Measurements from ENCODE around the gene MACROD2.

Gene MACROD2

GRCh38 chr20:15619341-15619740, 1624.0 kb downstream of the MACROD2 start:
- Histone ChIP-seq H3K4me1 (no peaks in the 10 kb centered on the region), H2AFZ (no peak overlapping the region)
- TF ChIP-seq, protein P1, sequence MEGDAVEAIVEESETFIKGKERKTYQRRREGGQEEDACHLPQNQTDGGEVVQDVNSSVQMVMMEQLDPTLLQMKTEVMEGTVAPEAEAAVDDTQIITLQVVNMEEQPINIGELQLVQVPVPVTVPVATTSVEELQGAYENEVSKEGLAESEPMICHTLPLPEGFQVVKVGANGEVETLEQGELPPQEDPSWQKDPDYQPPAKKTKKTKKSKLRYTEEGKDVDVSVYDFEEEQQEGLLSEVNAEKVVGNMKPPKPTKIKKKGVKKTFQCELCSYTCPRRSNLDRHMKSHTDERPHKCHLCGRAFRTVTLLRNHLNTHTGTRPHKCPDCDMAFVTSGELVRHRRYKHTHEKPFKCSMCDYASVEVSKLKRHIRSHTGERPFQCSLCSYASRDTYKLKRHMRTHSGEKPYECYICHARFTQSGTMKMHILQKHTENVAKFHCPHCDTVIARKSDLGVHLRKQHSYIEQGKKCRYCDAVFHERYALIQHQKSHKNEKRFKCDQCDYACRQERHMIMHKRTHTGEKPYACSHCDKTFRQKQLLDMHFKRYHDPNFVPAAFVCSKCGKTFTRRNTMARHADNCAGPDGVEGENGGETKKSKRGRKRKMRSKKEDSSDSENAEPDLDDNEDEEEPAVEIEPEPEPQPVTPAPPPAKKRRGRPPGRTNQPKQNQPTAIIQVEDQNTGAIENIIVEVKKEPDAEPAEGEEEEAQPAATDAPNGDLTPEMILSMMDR (IDR thresholded peaks at IDR 0.05): no peak

GRCh38 chr20:15619816-15620215, 1624.5 kb downstream of the MACROD2 start:
- Histone ChIP-seq H3K4me1 (no peaks in the 10 kb centered on the region), H3K36me3 (ENCODE audit: control insufficient read depth, insufficient read depth, low read length) (no peaks in the 10 kb centered on the region), H3K27me3 (ENCODE audit: control insufficient read depth, insufficient read depth, low read length) (no peaks in the 10 kb centered on the region), H3K9ac (no peak overlapping the region), H3K9me3 (ENCODE audit: control insufficient read depth, low read length) (no peaks in the 10 kb centered on the region), H3K27ac (no peak overlapping the region), H2AFZ (no peak overlapping the region), H3K4me2 (ENCODE audit: low read length) (no peak overlapping the region), H3K79me2 (no peaks in the 10 kb centered on the region), H3K4me3 (ENCODE audit: low read depth, low read length) (no peak overlapping the region)
- TF ChIP-seq, protein P1 (IDR thresholded peaks at IDR 0.05): no peak

More at GRCh38 chr20:15619341-15619740, 1624.0 kb downstream of the MACROD2 start:
- no peak overlapping the region for H3K4me3 ChIP-seq (ENCODE audit: low read depth, low read length)
- H3K4me2 ChIP-seq (ENCODE audit: low read length): no peak overlapping the region
- no peaks in the 10 kb centered on the region for H3K27me3 ChIP-seq (ENCODE audit: control insufficient read depth, insufficient read depth, low read length)
- H3K9me3 ChIP-seq (ENCODE audit: control insufficient read depth, low read length): no peaks in the 10 kb centered on the region
- no peak overlapping the region for H3K27ac ChIP-seq
- H3K79me2 ChIP-seq: no peaks in the 10 kb centered on the region
- no peaks in the 10 kb centered on the region for H3K36me3 ChIP-seq (ENCODE audit: control insufficient read depth, insufficient read depth, low read length)
- H3K9ac ChIP-seq: no peak overlapping the region

DNA sequence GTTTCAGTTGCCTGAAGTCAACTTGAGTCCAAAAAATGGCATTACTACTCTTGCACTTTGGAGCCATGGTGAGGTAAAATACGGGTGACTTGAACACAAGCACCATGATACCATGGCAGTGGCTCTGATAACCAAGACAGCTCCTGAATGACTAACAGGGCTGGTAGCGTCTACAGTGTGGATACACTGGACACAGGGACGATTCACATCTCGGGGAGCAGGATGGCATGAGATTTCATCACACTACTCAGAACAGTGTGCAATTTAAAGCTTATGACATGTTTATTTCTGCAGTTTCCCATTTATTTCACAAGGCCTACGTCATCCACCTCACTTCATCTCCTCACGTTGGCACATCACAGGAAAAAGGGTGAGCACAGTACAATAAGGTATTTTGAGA, 1627.1 kb downstream of the MACROD2 start:
- no peaks in the 10 kb centered on the region for H3K4me1 ChIP-seq
- no peaks in the 10 kb centered on the region for H3K9me3 ChIP-seq (ENCODE audit: control insufficient read depth, low read length)
- no peaks in the 10 kb centered on the region for H3K36me3 ChIP-seq (ENCODE audit: control insufficient read depth, insufficient read depth, low read length)
- no peak overlapping the region for H3K4me2 ChIP-seq (ENCODE audit: low read length)
- H3K79me2 ChIP-seq: no peaks in the 10 kb centered on the region
- no peak overlapping the region for H2AFZ ChIP-seq
- H3K4me3 ChIP-seq (ENCODE audit: low read depth, low read length): no peak overlapping the region
- TF ChIP-seq, protein P1 (IDR thresholded peaks at IDR 0.05): no peak
- no peak overlapping the region for H3K27ac ChIP-seq
- no peak overlapping the region for H3K9ac ChIP-seq
- no peaks in the 10 kb centered on the region for H3K27me3 ChIP-seq (ENCODE audit: control insufficient read depth, insufficient read depth, low read length)

GRCh38 chr20:15623215-15623614, 1627.9 kb downstream of the MACROD2 start:
- Histone ChIP-seq H3K4me2 (ENCODE audit: low read length) (no peak overlapping the region), H3K9me3 (ENCODE audit: control insufficient read depth, low read length) (no peaks in the 10 kb centered on the region), H3K4me3 (ENCODE audit: low read depth, low read length) (no peak overlapping the region), H3K27me3 (ENCODE audit: control insufficient read depth, insufficient read depth, low read length) (no peaks in the 10 kb centered on the region), H3K9ac (no peak overlapping the region), H3K27ac (no peak overlapping the region), H2AFZ (no peak overlapping the region), H3K36me3 (ENCODE audit: control insufficient read depth, insufficient read depth, low read length) (no peaks in the 10 kb centered on the region), H3K79me2 (no peaks in the 10 kb centered on the region), H3K4me1 (no peaks in the 10 kb centered on the region)
- TF ChIP-seq, protein P1 (IDR thresholded peaks at IDR 0.05): no peak

DNA sequence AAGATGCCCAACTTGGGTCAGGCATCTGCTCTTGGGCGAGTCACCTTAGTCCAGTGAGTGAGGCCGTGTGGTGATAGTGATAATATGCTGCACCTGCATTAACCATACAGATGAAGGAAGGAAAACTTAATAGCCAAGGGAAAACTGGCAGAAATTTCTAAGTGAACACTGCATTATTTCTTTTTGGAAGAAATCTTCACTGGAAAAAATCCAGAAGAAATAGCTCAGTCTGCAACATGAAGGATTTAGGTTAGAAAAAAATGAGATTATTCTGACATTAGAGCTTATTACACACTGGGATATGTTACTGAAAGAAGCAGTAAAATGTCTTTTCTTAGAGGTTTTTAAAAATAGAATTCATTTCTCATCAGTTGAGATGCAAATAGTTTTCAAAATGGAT, 1630.7 kb downstream of the MACROD2 start:
- Histone ChIP-seq H3K4me1 (no peaks in the 10 kb centered on the region), H3K36me3 (ENCODE audit: control insufficient read depth, insufficient read depth, low read length) (no peaks in the 10 kb centered on the region), H3K27ac (no peak overlapping the region), H3K4me2 (ENCODE audit: low read length) (no peak overlapping the region), H2AFZ (no peak overlapping the region), H3K79me2 (no peaks in the 10 kb centered on the region), H3K4me3 (ENCODE audit: low read depth, low read length) (no peak overlapping the region), H3K9ac (no peak overlapping the region), H3K27me3 (ENCODE audit: control insufficient read depth, insufficient read depth, low read length) (no peaks in the 10 kb centered on the region), H3K9me3 (ENCODE audit: control insufficient read depth, low read length) (no peaks in the 10 kb centered on the region)
- TF ChIP-seq, protein P1 (IDR thresholded peaks at IDR 0.05): no peak

Measured in parathyroid adenoma (tissue), 2 donors.